Skeletal muscle cell (primary cell): Measurements from ENCODE around the gene FADS2.

Experiments used
- DNase-seq: peaks from one replicate; pipeline ENCODE4 v3.0.0-alpha.2; 2010; ENCODE audit warnings: low read depth
- H3K4me3 ChIP-seq: 2 replicates; pipeline ENCODE4 v1.5.1; 2011; ENCODE audit warnings: low read depth, mild to moderate bottlenecking, control low read depth, low read length, moderate library complexity

FADS2 gene

GRCh38 chr11:61862714-61863547, 34.8 kb downstream of the FADS2 start:
- no peak for DNase-seq
- no peak overlapping the region for H3K4me3 ChIP-seq

GRCh38 chr11:61863548-61864081, 35.5 kb downstream of the FADS2 start:
- H3K4me3 ChIP-seq = no peak overlapping the region
- DNase-seq = no peak

GRCh38 chr11:61864814-61865775, 37.0 kb downstream of the FADS2 start:
- DNase-seq = no peak

GRCh38 chr11:61866231-61866957, 38.3 kb downstream of the FADS2 start:
- no peak for DNase-seq
- H3K4me3 ChIP-seq = no peak overlapping the region

More at GRCh38 chr11:61864814-61865775, 37.0 kb downstream of the FADS2 start:
- no peak overlapping the region for H3K4me3 ChIP-seq

GRCh38 chr11:61866958-61867343, 38.9 kb downstream of the FADS2 start:
- DNase-seq = no peak
- no peak overlapping the region for H3K4me3 ChIP-seq

GRCh38 chr11:61868571-61869428, 40.7 kb downstream of the FADS2 start:
- no peak for DNase-seq
- no peak overlapping the region for H3K4me3 ChIP-seq

- DNase-seq = no peak
- H3K4me3 ChIP-seq = no peak overlapping the region
Measured at GRCh38 chr11:61869429-61869707, 41.3 kb downstream of the FADS2 start.

GRCh38 chr11:61869708-61870451, 41.8 kb downstream of the FADS2 start:
- H3K4me3 ChIP-seq = no peak overlapping the region
- no peak for DNase-seq

- H3K4me3 ChIP-seq = no peak overlapping the region
- peak; percentile 65 for DNase-seq
Measured at GRCh38 chr11:61870541-61871031, 42.5 kb downstream of the FADS2 start.

- DNase-seq = peak; percentile 46
- no peak overlapping the region for H3K4me3 ChIP-seq
Measured at GRCh38 chr11:61871158-61871597, 43.1 kb downstream of the FADS2 start.

GRCh38 chr11:61872935-61873565, 45.0 kb downstream of the FADS2 start:
- H3K4me3 ChIP-seq = no peak overlapping the region
- DNase-seq = no peak

- DNase-seq = no peak
- no peak overlapping the region for H3K4me3 ChIP-seq
Measured at GRCh38 chr11:61873588-61874376, 45.7 kb downstream of the FADS2 start.

- DNase-seq = no peak
- H3K4me3 ChIP-seq = no peak overlapping the region
Measured at GRCh38 chr11:61874377-61874809, 46.3 kb downstream of the FADS2 start.

GRCh38 chr11:61874853-61875252, 46.8 kb downstream of the FADS2 start:
- no peak for DNase-seq

GRCh38 chr11:61875698-61876097, 47.6 kb downstream of the FADS2 start:
- no peak for DNase-seq
- H3K4me3 ChIP-seq = no peak overlapping the region

More at GRCh38 chr11:61874853-61875252, 46.8 kb downstream of the FADS2 start:
- H3K4me3 ChIP-seq = no peak overlapping the region

- no peak for DNase-seq
- no peak overlapping the region for H3K4me3 ChIP-seq
Measured at GRCh38 chr11:61879152-61879551, 51.1 kb downstream of the FADS2 start.

GRCh38 chr11:61880031-61880430, 51.9 kb downstream of the FADS2 start:
- no peak overlapping the region for H3K4me3 ChIP-seq
- DNase-seq = no peak
